Stimulated activated naive CD8-positive, alpha-beta T cell treated with anti-CD3 and anti-CD28 coated beads, Interleukin-15, Interleukin-2, amounts not matched to agents 100 ng/mL and 50 ng/mL, for 24 hours (primary cell): ENCODE results near the gene ASAP3.

Experiments
- H3K27ac Mint-ChIP-seq: one replicate; pipeline ENCODE4 v1.8.0; 2021; ENCODE audit warnings: mild to moderate bottlenecking, mixed read lengths
- H3K27me3 Mint-ChIP-seq: one replicate; pipeline ENCODE4 v1.8.0; 2021; ENCODE audit warnings: mixed read lengths
- H3K36me3 Mint-ChIP-seq: one replicate; pipeline ENCODE4 v1.8.0; 2021; ENCODE audit warnings: low read depth, mixed read lengths
- H3K4me1 Mint-ChIP-seq: one replicate; pipeline ENCODE4 v1.8.0; 2021; ENCODE audit warnings: low read depth, mixed read lengths
- H3K4me3 Mint-ChIP-seq: one replicate; pipeline ENCODE4 v1.8.0; 2021; ENCODE audit warnings: mild to moderate bottlenecking, mixed read lengths
- H3K9me3 Mint-ChIP-seq: one replicate; pipeline ENCODE4 v1.8.0; 2021; ENCODE audit warnings: mixed read lengths

ASAP3 gene

DNA sequence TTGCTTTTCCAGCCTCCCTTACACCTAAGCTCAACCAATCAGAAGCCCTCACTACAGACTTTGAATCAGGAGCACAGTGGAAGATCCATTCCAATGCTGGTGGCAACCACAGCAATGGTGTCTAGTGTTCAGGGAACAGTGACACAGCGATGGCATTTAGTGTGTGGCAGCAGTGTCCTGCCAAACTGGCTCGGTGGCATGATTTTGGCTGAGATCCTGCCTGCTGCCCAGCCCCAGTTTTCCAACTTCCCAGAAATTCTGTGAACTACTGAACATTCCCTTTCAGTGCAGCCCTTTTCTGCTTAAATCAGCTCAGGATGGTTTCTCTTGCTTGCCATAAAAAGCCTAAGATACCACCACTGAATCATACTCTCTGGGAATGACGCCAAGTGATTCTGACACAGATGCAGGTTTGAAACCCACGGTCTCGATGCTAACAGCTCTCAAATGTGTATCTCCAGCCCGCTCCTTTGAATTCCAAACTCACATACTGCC, 8.8 kb downstream of the ASAP3 start:
- Mint-ChIP-seq H3K9me3 (no peaks in the 10 kb centered on the region), H3K27me3 (peaks cover 3% of the 10 kb centered on the region), H3K27ac (no peak overlapping the region), H3K4me1 (no peaks in the 10 kb centered on the region), H3K4me3 (no peak overlapping the region), H3K36me3 (no peaks in the 10 kb centered on the region)

DNA sequence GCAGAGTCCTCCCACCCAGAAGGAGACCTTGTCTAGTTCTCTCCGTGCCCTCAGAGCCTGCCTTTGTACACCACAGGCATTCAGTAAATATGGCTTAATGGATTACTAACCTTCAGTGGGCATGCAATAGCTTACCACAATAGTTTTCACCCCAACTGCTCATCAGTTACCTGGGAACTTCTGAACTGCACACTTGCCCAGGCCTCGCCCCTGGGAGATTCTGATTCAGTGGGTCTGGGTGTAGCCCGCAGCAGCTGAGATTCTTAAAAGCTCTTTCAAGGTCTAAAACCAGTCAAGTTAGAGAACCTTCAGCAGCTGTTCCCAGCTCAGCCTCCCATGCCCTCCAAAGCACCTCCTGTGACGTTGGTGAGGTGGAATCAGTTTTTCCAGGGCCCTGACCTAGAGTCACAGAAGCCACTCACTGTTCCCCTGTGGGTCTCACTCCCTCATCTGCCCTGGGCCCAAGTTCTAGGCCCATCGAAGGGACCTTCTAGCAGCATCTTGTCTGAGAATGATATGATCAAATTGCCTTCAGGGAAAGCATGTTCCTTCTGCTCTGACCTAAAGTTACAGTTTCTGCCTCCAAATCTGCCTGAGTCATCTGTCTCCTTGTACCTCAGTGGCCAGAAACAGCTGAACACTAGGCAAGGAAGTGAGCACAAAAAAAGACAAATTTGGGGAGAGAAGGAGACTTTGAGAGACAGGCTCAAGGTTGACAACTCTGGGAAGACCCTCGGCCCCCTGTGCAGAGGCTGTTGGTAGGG, 10.8 kb downstream of the ASAP3 start:
- Mint-ChIP-seq H3K36me3 (no peaks in the 10 kb centered on the region), H3K4me1 (no peaks in the 10 kb centered on the region), H3K27me3 (peaks cover 3% of the 10 kb centered on the region), H3K4me3 (no peak overlapping the region), H3K27ac (no peak overlapping the region), H3K9me3 (no peaks in the 10 kb centered on the region)

DNA sequence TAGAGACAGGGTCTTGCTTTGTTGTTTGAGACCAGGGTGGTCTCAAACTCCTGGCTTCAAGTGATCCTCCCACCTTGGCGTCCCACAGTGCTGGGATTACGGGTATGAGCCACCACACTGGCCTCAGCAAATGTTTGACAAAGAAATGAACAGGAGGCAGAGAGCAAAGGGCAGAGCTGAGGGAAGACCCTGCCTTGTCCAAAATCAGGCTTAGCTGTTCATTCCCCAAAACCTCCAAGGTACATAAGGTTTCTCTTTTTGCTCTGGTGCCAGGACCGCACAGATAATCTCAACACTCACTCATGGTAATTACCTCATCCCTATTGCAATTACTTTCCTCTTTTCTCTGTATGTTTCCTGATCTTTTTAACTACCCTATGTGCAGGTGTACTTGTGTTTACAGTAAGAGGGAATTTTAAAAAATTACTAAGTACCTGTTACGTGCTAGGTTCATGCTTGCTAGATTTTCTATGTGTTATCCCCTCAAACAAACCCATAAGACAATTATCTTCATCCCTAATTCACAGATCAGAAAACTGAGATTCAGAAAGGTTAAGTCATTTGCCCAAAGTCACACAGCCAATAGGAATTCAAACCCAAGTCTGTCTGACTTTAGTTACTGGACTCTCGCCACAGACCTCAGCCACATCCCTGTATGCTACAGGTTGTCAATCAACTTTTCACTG, 11.5 kb downstream of the ASAP3 start:
- Mint-ChIP-seq H3K4me3 (no peak overlapping the region), H3K36me3 (no peaks in the 10 kb centered on the region), H3K27ac (no peak overlapping the region), H3K4me1 (no peaks in the 10 kb centered on the region), H3K27me3 (peaks cover 3% of the 10 kb centered on the region), H3K9me3 (no peaks in the 10 kb centered on the region)

DNA sequence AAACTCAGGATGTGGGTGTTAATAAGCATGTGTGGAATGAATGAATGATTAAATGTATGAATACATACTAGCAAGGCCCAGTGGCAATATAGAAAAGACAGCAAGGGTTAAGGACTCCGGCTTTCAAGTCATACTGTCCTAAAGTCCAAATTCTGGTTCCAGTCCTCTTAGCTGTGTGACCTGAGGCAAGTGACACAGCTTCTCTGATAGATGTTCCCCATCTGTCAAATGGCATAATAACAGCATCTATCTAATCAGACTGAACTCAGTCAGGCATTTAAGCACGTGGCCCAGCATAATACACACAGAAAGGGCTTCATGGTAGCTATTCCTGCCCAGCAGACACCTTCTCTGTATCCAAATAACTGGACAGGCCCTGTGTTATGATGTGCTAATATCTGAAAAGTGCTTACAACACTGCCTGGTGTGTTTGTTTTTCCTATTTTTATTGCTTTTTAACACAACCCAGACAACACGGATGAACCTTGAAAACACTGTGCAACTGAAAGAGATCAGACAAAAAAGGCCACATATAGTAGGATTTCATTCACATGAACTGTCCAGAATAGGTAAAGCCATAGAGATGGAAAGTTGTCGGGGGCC, 12.4 kb downstream of the ASAP3 start:
- H3K4me3 Mint-ChIP-seq, result no peak overlapping the region
- peaks cover 3% of the 10 kb centered on the region for H3K27me3 Mint-ChIP-seq
- no peak overlapping the region for H3K27ac Mint-ChIP-seq
- H3K36me3 Mint-ChIP-seq, result no peaks in the 10 kb centered on the region
- no peaks in the 10 kb centered on the region for H3K4me1 Mint-ChIP-seq
- H3K9me3 Mint-ChIP-seq, result no peaks in the 10 kb centered on the region

DNA sequence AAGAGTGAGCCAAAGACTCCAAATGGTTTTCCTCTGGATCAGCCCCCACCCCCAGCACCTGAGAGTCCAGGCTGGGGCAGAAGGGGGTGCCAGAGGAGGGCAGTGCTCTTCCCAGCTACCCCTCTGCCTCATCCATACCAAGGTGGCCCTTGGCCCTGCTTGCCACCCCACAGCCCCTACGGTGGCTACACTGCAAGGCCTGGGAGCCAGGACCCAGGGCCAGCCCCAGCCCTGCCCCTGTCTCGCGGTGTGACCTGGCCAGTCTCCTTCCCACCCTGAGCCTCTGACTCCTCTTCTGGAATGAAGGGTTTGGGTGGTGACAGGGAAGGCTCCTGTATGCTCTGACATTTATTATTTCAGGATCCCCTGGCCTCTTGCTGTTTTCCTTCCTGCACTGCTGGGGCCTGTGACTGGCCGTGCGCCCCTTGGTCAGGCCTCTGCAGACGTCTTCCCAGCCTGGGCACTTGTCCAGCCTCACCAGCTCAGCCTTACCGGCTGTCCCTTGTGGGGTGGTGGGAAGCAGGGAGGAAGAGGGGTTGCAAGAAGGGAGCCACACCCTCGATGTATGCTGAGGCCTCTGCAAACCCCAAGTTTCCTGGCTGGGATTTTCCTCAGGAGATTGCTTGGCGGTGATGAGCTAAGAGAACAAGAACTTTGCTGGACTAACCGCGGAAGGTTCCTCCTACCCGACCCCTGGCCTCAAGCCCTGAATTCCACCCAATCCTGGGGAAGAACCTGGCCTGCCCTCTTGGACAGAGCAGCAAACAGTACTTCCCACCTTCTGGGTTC, 13.5 kb downstream of the ASAP3 start:
- H3K9me3 Mint-ChIP-seq, result no peaks in the 10 kb centered on the region
- H3K36me3 Mint-ChIP-seq, result no peaks in the 10 kb centered on the region
- no peaks in the 10 kb centered on the region for H3K4me1 Mint-ChIP-seq
- no peak overlapping the region for H3K27ac Mint-ChIP-seq
- H3K4me3 Mint-ChIP-seq, result no peak overlapping the region
- H3K27me3 Mint-ChIP-seq, result no peaks in the 10 kb centered on the region

DNA sequence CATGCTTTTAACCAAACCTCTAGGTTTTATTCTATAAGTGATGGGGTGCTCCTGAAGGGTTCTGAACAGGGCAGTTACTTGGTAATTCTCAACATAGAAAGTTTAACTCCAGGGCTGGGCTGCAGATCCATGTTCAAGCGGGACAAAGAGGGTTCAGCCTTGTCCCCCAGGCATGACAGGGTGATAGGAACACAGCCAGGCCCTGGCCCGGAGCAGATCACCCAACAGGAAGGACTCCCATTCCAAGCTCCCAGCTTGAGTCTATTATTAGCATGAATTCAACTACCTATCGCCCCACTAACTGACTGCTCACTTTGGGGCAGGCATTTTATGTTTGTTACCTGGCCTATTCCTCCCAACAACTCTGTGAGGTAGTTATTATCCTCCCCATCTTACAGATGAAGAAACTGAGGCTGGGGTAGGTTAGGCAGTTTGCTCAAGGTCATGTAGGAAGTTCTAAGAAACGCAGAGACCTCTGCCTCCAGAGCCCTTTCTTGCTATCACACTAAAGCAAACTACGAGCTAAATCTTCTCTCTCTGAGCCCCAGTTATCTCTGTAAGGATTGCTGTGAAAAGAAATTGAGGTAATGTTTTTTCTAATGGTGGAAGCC, 14.5 kb downstream of the ASAP3 start:
- H3K4me3 Mint-ChIP-seq, result no peak overlapping the region
- no peaks in the 10 kb centered on the region for H3K9me3 Mint-ChIP-seq
- no peaks in the 10 kb centered on the region for H3K4me1 Mint-ChIP-seq
- H3K36me3 Mint-ChIP-seq, result no peaks in the 10 kb centered on the region
- no peaks in the 10 kb centered on the region for H3K27me3 Mint-ChIP-seq
- no peak overlapping the region for H3K27ac Mint-ChIP-seq

DNA sequence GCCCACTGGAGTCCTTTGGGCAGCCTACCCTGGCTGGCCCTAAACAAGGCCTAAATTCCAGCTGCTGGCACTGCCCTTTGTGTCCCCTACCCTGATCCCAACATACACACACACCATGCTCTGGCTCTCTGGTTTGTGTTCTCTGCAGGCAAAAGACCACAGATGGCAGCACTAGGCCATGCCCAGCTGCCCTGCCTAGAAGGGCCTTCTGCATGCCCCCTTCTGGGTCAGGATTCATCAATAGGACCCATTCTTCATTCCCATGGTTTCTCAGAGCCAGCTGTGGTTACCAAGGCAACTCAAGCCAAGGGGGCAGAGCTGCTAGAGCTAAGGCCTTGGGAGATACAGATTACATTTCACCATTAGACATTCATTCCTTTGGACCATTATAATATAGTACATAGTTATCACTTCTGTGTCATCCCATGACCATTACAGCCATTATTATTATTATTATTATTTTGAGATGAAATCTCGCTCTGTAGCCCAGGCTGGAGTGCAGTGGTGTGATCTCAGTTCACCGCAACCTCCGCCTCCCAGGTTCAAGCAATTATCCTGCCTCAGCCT, 17.5 kb downstream of the ASAP3 start:
- H3K4me3 Mint-ChIP-seq, result no peak overlapping the region
- no peaks in the 10 kb centered on the region for H3K27me3 Mint-ChIP-seq
- H3K9me3 Mint-ChIP-seq, result no peaks in the 10 kb centered on the region
- no peak overlapping the region for H3K27ac Mint-ChIP-seq
- no peaks in the 10 kb centered on the region for H3K4me1 Mint-ChIP-seq
- H3K36me3 Mint-ChIP-seq, result no peaks in the 10 kb centered on the region

DNA sequence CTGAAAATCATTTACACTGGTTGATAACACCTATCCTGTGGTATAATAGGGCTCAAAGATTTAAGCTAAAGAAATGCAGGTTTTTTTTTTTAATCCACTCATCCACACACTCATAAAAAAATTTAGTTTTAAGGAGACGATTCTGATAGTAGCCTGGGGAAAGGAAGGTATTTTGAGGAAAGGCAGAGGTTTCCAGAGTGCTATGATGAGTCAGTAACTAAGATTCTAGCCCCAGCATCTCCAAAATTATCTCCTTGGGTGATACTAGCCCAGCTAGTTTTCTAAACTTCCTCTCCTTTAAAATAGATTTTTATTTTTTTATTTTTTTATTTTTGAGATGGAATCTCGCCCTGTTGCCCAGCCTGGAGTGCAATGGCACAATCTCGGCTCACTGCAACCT, 20.7 kb downstream of the ASAP3 start:
- Mint-ChIP-seq H3K36me3 (no peaks in the 10 kb centered on the region), H3K27me3 (peaks cover 3% of the 10 kb centered on the region), H3K4me1 (no peaks in the 10 kb centered on the region), H3K4me3 (no peak overlapping the region), H3K27ac (no peak overlapping the region), H3K9me3 (no peaks in the 10 kb centered on the region)

DNA sequence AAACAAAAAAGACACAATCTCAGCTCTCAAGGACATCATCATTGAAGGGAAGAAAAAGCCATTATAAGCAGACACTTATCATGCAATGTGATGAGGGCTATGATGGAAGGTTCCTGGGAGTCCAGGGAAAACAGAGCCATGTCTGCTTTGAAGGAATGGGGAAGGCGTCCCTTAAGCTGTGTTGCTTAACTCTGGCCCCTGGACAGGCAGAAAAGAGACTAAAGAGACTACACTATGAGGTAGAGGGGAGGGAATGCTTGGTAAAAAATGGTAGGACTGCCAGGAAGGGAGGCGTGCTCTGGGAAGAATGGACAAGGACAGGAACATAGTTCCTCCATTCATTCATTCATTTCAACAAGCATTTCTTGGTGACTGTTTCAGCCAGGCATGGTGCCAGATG, 21.2 kb downstream of the ASAP3 start:
- H3K4me1 Mint-ChIP-seq, result no peaks in the 10 kb centered on the region
- no peak overlapping the region for H3K27ac Mint-ChIP-seq
- no peaks in the 10 kb centered on the region for H3K36me3 Mint-ChIP-seq
- no peaks in the 10 kb centered on the region for H3K9me3 Mint-ChIP-seq
- peaks cover 4% of the 10 kb centered on the region for H3K27me3 Mint-ChIP-seq
- no peak overlapping the region for H3K4me3 Mint-ChIP-seq

DNA sequence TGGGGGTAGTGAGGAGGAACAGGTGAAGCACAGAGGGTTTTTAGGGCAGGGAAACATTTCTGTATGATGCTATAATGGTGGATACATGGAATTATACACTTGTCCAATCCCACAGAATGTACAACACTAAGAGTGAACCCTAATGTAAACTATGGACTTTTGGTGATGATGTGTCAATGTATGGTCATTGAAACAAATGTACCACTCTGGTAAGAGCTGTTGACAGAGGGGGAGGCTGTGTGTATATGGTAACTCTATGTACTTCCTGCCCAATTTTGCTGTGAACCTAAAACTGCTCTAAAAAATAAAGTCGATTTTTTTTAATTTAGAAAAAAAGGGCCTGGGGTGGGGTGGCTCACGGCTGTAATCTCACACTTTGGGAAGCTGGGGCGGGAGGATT, 22.9 kb downstream of the ASAP3 start:
- peaks cover 5% of the 10 kb centered on the region for H3K4me1 Mint-ChIP-seq
- no peak overlapping the region for H3K27ac Mint-ChIP-seq

DNA sequence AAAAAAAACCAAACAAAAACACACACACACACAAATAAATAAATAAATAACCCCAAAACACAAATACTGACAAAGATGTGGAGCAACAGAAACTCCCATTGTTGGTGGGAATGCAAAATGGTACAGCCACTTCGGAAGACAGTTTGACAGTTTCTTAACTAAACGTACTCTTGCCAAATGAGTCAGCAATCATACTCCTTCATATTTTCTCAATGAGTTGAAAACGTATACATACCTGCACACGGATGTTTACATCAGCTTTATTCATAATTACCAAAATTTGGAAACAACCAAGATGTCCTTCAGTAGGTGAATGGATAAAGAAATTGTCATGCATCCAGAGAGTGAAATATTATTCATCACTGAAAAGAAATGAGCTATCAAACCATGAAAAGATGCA, 23.5 kb downstream of the ASAP3 start:
- Mint-ChIP-seq H3K27me3 (peaks cover 7% of the 10 kb centered on the region), H3K27ac (no peak overlapping the region), H3K36me3 (no peaks in the 10 kb centered on the region), H3K9me3 (no peaks in the 10 kb centered on the region), H3K4me1 (peaks cover 5% of the 10 kb centered on the region), H3K4me3 (no peak overlapping the region)

More for the DNA sequence above, 22.9 kb downstream of the ASAP3 start:
- no peak overlapping the region for H3K4me3 Mint-ChIP-seq
- H3K27me3 Mint-ChIP-seq, result peaks cover 7% of the 10 kb centered on the region
- H3K36me3 Mint-ChIP-seq, result no peaks in the 10 kb centered on the region
- H3K9me3 Mint-ChIP-seq, result no peaks in the 10 kb centered on the region

DNA sequence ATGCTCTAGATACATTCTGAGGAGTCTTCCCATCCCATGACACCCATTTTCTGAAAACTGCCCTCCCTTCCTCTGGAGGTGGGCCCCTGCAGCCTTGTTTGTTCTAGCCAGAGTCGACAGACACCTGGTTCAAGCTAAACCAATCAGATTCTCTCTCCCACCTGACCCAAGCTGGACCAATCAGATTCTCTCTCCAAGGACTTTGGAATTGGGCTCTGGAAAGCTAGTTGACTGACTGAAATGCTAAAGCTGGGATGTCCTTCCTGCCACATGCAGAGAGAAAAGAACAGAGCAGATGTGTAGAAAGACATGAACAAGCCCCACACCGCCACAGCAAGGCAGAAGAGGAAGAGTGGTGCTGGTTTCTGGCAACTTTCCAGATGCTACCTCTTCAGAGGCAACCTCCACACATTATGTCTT, 24.6 kb downstream of the ASAP3 start:
- Mint-ChIP-seq H3K27ac (no peak overlapping the region), H3K36me3 (no peaks in the 10 kb centered on the region), H3K9me3 (no peaks in the 10 kb centered on the region), H3K4me1 (peaks cover 5% of the 10 kb centered on the region), H3K27me3 (peaks cover 7% of the 10 kb centered on the region), H3K4me3 (no peak overlapping the region)

DNA sequence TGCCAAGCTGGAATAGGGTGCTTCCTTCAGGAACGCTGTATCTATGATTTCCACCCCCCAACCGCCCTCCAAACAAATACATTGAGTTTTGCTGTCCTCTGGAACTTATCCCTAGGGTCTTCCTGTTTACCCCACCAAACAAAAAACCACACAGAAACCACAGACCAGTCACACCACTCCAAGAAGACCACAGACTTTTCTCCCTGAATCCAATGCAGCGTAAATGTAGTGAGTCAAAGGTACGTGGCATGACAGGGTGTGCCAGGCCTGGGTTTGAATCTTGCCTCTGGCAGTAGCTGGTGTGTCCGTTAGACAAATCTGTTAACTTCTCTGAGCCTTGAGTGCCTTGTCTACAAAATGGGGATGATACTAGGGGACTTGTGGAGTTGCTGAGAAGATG, 27.8 kb downstream of the ASAP3 start:
- H3K36me3 Mint-ChIP-seq, result no peaks in the 10 kb centered on the region
- H3K4me3 Mint-ChIP-seq, result no peak overlapping the region
- no peak overlapping the region for H3K27ac Mint-ChIP-seq
- peaks cover 7% of the 10 kb centered on the region for H3K27me3 Mint-ChIP-seq
- H3K9me3 Mint-ChIP-seq, result no peaks in the 10 kb centered on the region
- H3K4me1 Mint-ChIP-seq, result peaks cover 14% of the 10 kb centered on the region

DNA sequence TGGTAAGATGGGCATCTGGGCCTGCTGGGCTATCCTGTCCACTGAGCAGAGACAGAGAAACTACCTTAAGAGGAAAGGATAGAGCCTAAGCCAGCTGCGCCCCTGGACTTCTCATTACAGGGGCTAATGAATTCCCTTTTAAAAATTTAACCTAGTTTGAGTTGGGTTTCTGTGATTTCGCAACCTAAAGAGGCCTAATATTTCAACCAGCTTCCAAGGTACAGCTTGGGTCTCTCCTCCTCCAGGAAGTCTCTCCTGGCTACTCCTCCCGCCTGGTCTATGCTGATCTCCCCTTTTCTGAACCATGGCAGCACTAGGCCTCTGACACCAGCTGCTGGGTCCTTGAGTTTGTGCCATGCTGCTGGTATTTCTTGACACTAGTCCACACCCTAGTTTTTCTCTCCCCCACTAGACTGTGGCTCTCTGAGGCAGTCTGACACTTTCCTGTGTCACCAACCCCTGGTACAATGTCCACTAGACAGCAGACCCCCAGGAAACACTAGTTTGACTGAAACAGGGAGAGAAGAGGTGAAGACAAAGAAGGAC, 30.5 kb downstream of the ASAP3 start:
- Mint-ChIP-seq H3K27me3 (peaks cover 6% of the 10 kb centered on the region), H3K4me1 (peaks cover 14% of the 10 kb centered on the region), H3K36me3 (no peaks in the 10 kb centered on the region), H3K4me3 (no peak overlapping the region), H3K27ac (no peak overlapping the region), H3K9me3 (no peaks in the 10 kb centered on the region)
